Activated CD4-positive, alpha-beta T cell treated with anti-CD3 and anti-CD28 coated beads, Interleukin-10, Interleukin-2, amounts not matched to agents 100 ng/mL and 50 ng/mL, durations not matched to agents 16 hours and 8 hours (primary cell): Measurements from ENCODE around the gene PRR23A.

ENCODE experiments used
- DNase-seq: peaks from one replicate; pipeline ENCODE4 v3.0.0-alpha.2; 2020

The PRR23A gene

DNA sequence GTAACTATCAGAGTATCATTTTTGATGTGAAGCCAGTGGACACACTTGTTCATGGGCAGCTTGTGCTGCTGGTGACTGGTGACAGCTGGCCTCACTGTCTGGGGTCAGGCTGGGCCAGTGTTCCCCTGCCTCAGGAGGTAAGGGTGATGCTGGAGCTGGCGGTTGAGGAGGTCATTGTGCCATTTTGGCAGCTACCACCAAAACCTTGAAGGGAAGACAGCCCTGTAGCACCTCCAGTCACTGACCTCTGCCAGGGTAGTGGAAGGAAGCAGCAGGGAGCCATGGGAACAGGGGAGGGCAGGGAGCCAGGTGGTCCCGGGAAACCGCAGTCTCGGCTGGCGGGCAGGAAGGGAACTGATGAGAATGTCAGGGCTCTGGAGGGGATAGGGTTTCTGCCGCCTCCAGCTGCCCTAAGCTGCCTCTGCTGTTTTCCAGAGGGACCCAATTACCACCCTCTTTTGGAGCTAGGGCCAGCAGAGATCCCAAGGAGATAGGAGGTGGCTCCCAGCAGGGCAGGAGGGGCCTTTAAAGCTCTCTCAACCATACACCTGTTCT, 34.2 kb downstream of the PRR23A start:
- no peak for DNase-seq

DNA sequence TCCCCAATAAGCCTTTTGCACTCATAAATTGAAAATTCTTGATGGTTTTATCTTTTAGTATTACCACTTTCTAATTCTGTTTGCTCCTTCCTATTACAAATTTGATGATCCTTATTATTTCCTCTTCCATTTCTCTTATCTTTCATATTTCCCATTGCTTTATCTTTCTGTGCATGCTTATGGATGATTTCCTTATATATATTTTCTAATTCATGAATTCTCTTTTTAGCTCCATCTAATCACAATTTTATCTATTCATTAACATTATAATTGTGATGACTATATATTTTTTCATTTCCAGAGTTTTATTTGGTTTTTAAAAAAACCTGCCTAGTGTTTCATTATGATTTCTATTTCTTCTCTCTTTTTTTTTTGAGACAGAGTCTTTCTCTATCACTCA, 41.1 kb downstream of the PRR23A start:
- DNase-seq: no peak

DNA sequence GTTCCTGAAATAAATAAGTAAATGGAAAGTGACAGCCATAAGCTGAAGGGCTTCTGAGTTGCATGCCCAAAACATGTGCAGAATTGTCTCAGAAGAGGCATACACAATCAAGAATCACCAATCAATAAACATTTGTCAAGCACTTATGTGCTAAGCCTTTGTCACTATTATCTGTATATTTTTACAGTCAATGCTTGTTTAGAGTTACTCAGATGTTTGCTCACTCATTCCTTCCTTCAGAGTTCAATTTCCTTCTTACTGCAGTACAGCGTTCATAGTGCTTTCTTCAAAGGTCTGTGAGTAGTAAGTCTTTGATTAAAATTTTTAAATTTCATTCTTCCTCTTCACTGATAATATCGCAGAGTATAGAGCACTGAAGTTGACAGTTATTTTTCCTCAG, 41.8 kb downstream of the PRR23A start:
- no peak for DNase-seq

DNA sequence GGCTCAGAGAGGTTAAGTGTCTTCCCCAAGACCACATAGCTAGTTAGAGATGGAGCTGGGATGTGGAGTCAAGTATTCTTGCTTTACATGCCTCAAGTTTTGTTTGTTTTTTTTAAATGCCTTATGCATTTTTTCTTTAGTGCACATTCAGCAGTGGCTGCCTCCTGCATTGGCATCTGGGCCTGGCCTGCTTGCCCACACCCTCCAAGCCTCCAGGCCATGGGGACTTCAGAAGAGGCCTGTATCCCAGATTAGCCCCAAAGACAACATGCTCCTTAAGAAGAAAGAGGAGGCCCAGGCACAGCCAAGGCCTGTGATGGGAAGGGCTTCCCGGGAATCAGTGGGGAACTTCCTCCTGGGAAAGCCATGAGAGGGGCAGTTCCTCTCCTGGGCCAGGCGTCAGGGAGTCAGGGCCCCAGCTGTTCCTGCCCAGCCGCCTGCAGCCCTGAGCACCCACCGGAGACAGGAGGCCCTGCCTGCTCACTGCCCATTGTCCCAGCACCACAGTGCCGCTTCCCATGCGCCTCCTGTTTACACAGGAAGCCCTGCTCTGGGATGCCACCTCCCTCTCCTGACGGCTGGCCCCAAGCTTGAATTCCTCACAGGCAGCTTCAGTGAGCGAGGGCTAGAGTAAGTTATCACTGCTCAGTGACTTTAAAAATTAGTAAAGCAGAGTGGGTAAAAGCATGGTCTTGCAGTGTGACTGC, 43.1 kb downstream of the PRR23A start:
- no peak for DNase-seq

DNA sequence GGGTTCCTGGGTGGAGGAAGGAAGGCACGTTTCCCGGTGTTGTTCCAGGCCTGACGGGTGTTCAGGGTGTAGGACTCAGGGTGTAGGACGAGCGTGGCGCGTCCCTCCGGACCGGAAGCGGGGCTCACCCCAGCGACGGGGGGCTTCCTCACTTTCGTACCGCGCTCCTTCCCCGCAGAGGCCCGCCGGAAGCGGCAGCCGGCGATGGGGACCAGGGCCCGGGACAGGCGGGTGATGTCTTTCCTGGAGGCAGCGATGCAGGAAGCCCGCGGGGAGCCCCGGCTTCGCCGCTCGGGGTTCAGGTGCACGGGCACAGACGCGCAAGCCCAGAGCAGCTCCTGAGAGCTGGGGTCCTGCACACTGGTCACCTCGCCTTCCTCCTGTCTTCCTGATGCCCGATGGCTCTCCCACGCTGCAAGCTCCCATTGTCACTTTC, 45.6 kb downstream of the PRR23A start:
- DNase-seq: no peak
